Progenitor cell of endocrine pancreas (in vitro differentiated cells): Measurements from ENCODE around the gene BPIFB4. TPM values are rescaled to one million over a fixed set of nuclear protein-coding genes. Genes with fewer than 3 reads are reported as not detected.
"Not testable (repeated sequence)": the region's sequence is repeated elsewhere in the genome, so short reads cannot be mapped to it uniquely, and the experiment has no call there.

Experiments
- DNase-seq: peaks from one replicate; pipeline ENCODE4 v3.0.0; 2021; ENCODE audit warnings: low spot score; ENCODE audit not compliant: unreplicated experiment
- H3K27ac Mint-ChIP-seq: 2 replicates; pipeline ENCODE4 v1.8.0; 2021; ENCODE audit warnings: mild to moderate bottlenecking, moderate library complexity, mixed read lengths
- H3K27me3 Mint-ChIP-seq: 2 replicates; pipeline ENCODE4 v1.8.0; 2021; ENCODE audit warnings: mixed read lengths
- H3K36me3 Mint-ChIP-seq: 2 replicates; pipeline ENCODE4 v1.8.0; 2022; ENCODE audit warnings: mixed read lengths; ENCODE audit not compliant: insufficient read depth
- H3K4me1 Mint-ChIP-seq: 2 replicates; pipeline ENCODE4 v1.8.0; 2021; ENCODE audit warnings: low read depth, mixed read lengths
- H3K4me3 Mint-ChIP-seq: 2 replicates; pipeline ENCODE4 v1.8.0; 2021; ENCODE audit warnings: low read depth, mild to moderate bottlenecking, moderate library complexity, mixed read lengths
- H3K9me3 Mint-ChIP-seq: 2 replicates; pipeline ENCODE4 v1.8.0; 2021; ENCODE audit warnings: low read depth, mixed read lengths
- CTCF ChIP-seq: fragments of 200-600 bp; sonication (generic); IDR thresholded peaks from one replicate; pipeline ENCODE4 v1.5.0; 2021; ENCODE audit warnings: antibody characterized with exemption, mild to moderate bottlenecking; ENCODE audit not compliant: unreplicated experiment
- total RNA-seq: library from RNA; stranded (reverse); gene quantifications from 2 replicates; pipeline ENCODE4 v1.2.1, GENCODE V29; 2021

BPIFB4 gene
- total RNA-seq, 1 donor from 2014 or later, result not detected

GRCh38 chr20:33093582-33093981 is 14.1 kb downstream of the BPIFB4 start:
- H3K27ac Mint-ChIP-seq, result no peak overlapping the region
- peaks cover 6% of the 10 kb centered on the region for H3K27me3 Mint-ChIP-seq
- DNase-seq, result no peak
- no peaks in the 10 kb centered on the region for H3K36me3 Mint-ChIP-seq
- TF ChIP-seq CTCF, result no peak
- no peaks in the 10 kb centered on the region for H3K9me3 Mint-ChIP-seq
- H3K4me1 Mint-ChIP-seq, result no peaks in the 10 kb centered on the region
- no peak overlapping the region for H3K4me3 Mint-ChIP-seq

- Mint-ChIP-seq H3K36me3 (no peaks in the 10 kb centered on the region), H3K4me1 (no peaks in the 10 kb centered on the region), H3K27me3 (peaks cover 6% of the 10 kb centered on the region), H3K4me3 (no peak overlapping the region), H3K9me3 (no peaks in the 10 kb centered on the region), H3K27ac (no peak overlapping the region)
- DNase-seq, result no peak
- TF ChIP-seq CTCF, result no peak
Observed at GRCh38 chr20:33095249-33095648, 15.8 kb downstream of the BPIFB4 start.

GRCh38 chr20:33095902-33096584 is 16.6 kb downstream of the BPIFB4 start:
- peak; percentile 58 for DNase-seq
- TF ChIP-seq CTCF, result peak; percentile 100
- not testable (repeated sequence) for H3K4me3 Mint-ChIP-seq

GRCh38 chr20:33097001-33097400 is 17.6 kb downstream of the BPIFB4 start:
- no peak for TF ChIP-seq CTCF
- Mint-ChIP-seq H3K4me1 (no peaks in the 10 kb centered on the region), H3K4me3 (no peak overlapping the region), H3K9me3 (no peaks in the 10 kb centered on the region), H3K27ac (no peak overlapping the region), H3K27me3 (peaks cover 9% of the 10 kb centered on the region), H3K36me3 (no peaks in the 10 kb centered on the region)
- DNase-seq, result no peak

More at GRCh38 chr20:33095902-33096584, 16.6 kb downstream of the BPIFB4 start:
- H3K36me3 Mint-ChIP-seq, H3K9me3 Mint-ChIP-seq, H3K4me1 Mint-ChIP-seq, H3K27me3 Mint-ChIP-seq, H3K27ac Mint-ChIP-seq: not testable (repeated sequence)

GRCh38 chr20:33099843-33100538 is 20.5 kb downstream of the BPIFB4 start:
- H3K4me3 Mint-ChIP-seq, result no peak overlapping the region
- TF ChIP-seq CTCF, result no peak
- H3K36me3 Mint-ChIP-seq, result no peaks in the 10 kb centered on the region
- peaks cover 12% of the 10 kb centered on the region for H3K27me3 Mint-ChIP-seq
- no peak for DNase-seq
- no peak overlapping the region for H3K27ac Mint-ChIP-seq
- no peaks in the 10 kb centered on the region for H3K9me3 Mint-ChIP-seq
- peaks cover 1% of the 10 kb centered on the region for H3K4me1 Mint-ChIP-seq
